HG02852 (cell line): Measurements from ENCODE around the gene ZMYND19.
"Not testable (repeated sequence)": the region's sequence is repeated elsewhere in the genome, so short reads cannot be mapped to it uniquely, and the experiment has no call there.

ENCODE experiments used
- ATAC-seq: cut with Tn5 transposase; IDR thresholded peaks from one replicate; pipeline ENCODE4 v1.9.1; 2021; ENCODE audit warnings: mild to moderate bottlenecking, moderate library complexity; ENCODE audit not compliant: unreplicated experiment

The ZMYND19 gene

DNA sequence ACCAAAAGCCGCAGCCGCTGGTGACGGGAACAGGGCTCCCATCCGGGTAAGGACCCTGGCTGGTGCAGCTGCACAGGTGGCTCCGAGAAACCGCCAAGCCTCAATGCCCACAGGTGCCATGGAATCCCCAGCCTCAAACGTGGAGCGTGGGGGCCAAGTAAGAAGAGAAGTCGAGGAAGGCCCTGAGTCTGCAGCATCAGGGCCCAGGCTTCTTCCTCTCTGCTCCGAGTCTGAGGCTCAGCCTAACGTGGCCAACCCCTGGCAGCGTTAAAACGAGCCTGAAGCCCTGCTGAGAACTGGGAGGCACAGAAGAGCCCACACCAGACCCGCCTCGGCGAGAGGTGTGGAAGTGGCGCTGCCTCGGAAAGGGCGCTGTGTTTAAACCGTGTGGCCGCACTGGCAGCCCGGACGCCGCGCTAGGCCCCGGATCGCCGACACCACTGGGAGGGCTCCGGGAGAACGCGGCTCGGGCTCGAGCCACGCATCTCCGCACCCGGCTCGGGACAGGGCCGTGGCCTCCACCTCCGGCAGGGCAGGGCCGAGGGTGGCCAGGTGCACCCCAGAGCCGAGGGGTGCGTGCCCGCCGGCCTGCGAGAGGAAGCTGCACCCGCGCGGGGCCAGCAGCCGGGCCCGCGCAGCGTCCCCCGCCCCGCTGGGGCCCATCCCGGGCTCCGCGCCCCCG is 730 bp downstream of the ZMYND19 start:
- peak; percentile 8 for ATAC-seq

DNA sequence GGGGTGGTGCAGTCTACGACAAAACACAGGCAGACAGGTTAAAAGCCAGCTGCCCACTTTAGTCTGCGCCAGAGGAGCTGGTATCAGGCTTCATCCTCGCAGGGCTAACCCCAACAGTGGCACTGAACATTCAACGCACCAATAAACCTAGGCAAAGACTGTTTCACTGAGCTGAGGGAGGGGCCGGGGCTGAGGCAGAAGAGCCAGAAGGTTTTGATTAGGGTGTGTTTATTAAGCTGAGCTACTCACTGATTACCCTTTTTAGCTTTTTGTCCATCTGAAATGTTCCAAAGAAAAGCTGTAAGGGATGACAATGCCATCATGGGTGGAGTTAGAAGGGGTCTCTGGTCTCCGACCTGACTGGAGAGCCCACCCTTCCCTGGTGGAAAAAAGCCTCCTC is 1.4 kb downstream of the ZMYND19 start:
- no peak for ATAC-seq

DNA sequence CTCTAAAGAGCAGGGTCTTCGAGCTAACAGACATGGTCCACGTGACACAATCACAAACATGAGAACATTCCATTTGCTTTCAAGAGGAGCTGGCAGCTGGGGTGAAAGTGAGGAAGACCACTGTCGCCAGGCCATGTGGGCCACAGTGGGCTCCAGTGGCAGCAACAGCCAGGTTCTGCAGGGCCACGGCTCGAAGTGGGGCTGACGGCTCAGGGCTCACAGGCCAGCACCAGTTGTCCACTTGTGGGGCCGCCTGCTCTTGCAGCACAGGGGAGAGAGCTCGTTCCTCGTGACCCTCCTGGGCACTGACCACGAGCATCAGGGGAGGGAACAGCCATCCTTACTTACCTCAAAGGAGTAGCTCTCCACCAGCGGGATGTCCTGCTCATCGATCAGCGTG is 2.0 kb downstream of the ZMYND19 start:
- no peak for ATAC-seq

DNA sequence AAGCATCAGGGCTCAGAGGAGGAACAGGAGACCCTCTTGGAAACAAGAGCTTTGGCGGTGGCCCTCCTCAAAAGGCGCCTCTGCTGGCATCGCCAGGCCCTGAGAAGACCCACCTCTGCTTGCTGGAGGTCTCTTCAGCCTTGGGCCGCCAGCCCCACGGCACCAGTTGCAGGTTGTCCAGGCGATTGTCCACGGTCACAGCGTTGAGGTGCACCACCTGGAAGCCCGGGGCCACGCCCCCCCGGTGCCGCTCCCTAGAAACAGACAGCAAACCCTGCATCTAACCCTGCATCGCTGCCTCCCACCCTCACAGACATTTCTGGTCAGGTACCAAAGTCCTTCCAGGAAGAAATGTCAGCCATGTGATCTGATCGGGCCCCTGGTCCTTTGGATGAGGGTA is 3.5 kb downstream of the ZMYND19 start:
- no peak for ATAC-seq

DNA sequence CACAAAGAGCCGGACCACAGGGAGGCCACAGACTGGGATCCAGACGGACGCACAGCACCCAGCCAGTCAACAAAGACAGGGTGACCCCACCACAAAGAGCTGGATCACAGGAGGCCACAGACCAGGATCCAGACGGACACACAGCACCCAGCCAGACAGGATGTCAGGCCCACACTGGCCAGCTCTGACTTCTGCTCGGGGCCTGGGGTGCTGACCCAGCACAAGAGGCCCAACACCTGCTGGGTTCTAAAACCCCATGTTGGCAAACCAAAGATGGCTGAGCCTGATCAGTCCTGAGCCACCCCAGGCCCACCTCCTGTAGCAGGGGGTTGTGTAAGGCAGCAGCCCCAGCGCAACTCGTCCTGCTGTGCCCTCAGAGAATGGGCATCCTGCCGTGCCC is 6.4 kb downstream of the ZMYND19 start:
- no peak for ATAC-seq

DNA sequence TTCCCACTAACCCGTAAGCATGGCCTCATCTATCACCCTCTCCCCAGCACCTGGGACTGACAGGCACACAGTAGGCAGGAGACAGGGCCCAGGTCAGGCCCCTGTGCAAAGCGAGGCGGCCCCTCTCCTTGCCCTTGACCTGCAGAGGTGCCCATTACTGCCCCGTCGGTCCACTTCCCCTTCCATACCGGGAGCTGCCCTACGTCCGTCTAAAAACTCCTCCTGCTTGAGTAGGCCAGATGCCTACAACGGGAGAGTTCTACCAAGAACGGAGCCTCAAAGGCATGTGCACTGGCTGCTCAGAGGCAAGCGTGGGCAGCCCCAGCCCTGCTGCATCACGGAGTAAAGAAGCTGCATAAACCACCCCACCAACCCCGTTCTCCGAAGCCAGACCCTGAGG is 7.0 kb downstream of the ZMYND19 start:
- ATAC-seq, result no peak

DNA sequence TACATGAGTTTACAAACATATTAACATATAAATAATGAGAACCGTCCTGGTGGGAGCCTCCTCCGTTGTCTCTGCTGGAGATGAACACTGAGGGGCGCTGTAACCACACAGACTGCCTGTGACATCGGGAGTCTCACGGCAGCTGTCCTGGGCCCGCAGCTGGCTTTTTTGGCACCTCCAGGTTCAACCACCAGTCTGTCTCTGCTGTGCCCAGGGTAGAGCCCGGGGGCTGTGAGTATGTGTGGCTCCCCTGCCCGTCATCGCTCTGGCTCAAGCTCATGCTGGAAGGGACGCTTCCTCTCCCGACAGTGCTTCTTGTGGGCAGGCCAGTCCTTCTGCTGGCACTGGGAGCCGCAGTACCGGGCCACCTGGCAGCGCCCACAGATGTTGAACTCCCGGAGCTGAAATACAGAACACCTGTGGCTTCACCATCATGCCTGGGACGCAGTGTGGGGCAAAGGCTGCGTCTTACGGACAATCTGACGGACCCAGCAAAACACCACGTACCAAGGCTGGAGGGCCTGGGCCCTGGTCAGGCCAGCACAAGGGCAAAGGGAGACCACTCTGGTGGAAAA is 7.9 kb downstream of the ZMYND19 start:
- ATAC-seq, result no peak

DNA sequence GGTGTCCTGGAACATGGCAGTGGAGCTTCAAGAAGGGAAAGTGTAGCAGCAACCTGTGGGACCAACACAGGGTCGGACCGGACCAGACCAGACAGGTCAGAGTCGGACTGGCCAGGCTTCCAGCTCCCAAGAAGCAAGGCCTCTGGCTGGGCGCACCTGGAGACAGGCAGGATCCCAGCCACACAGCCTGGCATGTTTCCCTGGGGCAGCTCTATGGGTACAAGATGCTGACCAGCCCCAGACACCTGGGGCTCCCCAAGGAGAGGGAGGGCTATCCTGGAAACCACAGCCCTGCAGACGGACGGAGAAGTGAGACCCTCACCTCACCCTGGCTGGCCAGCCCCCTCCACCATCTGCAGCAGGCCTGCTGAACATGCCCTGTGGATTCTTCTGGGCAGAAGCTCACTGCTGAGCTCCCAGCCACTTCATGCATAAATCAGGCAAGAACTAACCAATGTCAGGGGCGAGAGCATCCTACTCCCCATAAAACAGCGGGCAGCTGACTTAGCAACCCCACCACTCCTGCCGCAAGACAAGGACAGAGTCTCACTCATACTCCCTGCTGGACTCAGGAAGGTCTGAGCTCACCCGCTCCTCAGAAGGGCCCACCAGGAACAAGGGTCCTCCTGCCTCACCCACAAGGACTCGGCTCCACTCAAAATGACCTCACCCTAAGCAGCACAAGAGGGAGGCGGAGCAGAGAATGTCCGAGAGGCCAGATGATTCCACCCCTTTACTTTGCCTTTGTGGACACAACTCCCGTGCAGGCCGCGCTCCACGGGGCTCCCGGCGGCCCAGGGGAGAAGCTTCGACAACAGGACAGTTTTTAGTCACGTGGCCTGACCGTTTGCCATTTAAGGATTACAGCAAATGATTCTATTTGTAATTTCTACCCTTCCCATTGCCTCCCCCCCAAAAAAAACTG is 8.7 kb downstream of the ZMYND19 start:
- ATAC-seq, result no peak

DNA sequence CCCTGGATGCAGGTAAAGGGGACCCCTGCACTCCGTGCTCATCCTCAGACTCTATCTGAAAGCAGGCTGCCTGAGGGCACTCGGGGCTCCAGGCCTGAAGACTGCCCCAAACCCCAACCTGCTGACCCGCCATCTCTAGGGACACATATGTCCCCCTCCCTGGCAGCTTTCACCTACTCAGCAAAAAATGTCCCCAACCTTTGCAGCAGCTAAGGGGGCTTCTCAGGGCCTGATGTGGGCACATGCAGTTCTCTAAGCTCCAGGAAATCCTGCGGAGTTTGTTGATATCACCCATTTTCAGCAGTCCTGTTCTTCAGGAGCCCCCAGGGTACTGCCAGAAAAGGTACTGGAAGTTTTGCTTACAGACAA is 9.4 kb downstream of the ZMYND19 start:
- no peak for ATAC-seq

DNA sequence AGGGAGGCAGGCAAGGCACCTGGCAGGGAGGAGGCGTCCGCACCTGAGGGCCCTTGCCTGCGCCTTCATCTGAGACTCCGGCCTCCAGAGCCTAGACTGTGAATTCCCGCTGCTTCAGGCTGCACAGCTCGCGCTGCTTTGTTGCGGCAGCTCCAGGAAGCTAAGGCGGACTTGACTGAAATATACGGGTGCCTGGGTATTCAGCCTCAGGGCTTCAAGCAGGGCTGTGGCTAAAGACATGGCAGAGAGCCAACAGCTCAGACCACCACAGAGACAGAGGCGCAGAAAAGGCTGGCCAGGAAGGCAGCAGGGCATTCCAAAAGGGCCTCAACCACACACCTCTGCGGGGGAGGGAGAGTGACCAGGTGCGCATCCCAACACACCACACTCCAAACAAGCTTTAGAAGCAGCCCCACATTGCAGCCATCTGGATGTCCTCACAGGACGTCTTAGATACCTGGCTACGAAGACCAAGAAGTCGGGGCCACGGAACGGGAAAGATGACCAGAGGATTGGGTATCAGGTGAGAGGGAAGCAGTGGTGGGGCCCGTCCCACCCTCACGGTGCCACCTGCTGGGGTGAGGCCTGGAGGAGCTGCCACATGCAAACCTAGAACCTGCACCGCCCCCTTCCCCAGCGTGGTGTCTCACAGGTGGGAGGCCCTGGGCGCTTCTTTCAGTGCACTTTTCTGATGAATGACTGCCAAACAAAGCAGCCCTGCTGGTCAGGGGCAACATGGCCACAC is 9.9 kb downstream of the ZMYND19 start:
- ATAC-seq, result no peak

DNA sequence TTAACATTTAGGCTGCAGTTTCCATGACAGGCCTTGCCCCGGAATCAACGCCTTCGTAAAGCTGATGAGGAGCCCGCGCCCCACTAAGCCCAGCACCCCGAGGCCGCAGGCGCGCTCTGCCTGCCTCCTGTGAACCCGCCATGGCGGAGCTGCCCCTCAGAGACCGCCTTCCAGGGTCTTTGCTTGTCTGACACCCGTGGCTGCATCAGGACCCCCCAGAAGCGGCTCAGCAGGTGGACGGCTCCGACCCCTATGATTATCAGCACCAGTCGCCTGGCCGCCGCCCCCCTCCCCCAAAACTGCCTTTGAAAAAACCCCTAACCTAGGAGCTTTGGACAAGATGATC is 11.1 kb downstream of the ZMYND19 start:
- ATAC-seq, result no peak

DNA sequence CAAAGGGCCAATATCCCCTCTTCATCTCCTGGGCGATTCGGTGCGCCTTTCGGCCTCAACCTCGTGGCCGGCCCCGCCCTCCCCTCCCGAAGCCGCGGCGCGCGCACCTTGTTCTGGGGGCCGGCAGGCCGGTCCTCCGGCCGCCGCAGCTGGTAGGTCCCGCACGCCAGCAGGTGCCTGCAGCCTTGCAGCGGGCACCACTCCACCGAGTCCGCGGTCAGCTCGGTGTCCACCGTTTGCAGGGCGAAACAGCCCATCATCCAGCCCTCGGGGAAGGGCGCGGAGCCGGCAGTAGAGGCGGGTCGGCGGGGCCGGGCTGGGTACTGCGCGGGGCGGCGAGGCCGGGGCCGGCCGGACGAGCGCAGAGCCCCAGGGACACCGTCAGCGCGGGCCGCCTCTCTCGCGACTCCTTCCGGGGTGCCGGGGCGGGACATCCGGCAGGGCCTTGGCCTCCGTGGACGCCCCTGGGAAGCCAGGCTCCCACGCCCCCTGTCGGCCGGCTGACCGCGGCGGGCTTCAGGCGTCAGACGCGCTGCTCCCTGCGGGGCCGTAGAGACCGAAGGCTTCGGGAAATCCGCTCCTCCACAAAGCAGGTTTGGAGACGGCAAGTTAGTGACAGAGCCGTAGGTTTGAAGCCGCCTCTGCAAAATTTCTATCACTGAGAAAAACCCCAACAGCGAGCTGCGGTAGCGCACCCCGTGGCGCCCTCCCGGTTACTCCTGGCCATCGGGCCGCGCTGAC is 11.6 kb downstream of the ZMYND19 start, which contains the start of gene DPH7:
Gene DPH7, minus strand, starts transcription at position 408 of the 741 bp plus-strand sequence. Its CDS starts 148 bp downstream, at position 260.
- ATAC-seq, result peak; percentile 93

DNA sequence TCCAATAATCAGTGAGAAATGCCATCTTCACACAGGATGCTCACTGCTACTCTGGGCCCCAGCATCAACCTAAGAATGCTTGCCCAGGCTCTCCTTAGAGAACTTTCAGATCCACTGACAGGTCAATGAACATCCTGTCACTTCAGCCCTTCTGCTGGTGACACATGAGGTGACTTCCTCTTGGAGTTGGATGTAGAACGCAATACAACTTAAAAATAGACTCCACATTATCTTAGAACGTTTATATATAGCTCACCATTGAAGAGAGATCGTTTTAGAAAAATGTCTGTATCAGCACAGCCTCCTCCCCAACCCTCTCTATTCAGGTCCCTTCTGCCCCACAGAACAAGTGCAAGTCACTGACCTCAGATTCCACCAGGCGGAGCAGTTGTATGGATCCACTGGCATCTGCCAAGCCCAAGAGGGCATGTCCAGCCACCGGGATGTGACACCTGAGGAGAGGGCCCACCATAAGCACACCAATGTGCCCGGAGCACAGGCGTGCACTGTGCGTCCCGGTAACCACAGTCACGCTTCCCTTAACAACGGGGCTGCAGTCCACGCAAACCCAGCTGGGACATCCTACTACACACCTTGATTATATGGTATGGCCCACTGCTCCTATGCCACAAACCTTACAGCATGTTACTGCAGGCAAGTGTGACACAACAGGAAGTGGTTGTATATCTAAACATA is 14.4 kb downstream of the ZMYND19 start:
- ATAC-seq, result no peak

DNA sequence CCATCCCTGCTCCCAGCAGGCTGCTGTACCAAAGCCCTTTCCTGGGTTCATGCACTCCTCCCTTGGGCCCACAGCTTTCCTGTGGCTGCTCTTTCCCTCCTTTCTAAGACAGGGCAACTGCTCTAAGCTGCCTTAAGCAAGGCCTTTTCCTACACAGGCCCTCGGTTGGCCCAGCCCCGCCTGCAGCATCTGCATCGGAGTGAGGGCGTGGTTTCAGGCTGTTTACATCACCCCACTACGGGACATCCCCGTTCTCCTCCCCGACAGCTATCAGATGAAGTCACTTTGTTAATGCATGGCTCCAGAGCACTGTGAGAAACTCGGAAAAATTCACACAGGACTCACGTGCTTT is 15.0 kb downstream of the ZMYND19 start:
- ATAC-seq, result no peak

DNA sequence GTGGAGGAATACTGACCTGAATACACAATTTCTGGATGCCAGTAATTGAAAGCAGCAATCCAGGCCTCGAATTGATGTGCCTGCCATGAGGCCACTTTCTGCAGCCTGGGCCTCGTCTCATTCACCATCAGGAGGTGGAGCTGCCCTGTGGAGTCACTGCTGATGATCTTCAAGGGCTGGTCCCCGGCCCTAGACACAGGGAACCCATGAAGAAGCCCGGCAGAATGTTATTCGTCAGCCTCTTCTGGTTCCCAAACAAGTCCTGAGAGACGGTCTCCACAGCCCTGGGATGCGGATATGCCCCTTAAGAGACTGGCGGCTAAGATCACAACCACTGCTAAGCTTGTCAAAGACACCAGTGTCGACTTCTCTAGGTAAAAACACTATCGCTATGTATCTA is 16.1 kb downstream of the ZMYND19 start:
- ATAC-seq, result no peak

DNA sequence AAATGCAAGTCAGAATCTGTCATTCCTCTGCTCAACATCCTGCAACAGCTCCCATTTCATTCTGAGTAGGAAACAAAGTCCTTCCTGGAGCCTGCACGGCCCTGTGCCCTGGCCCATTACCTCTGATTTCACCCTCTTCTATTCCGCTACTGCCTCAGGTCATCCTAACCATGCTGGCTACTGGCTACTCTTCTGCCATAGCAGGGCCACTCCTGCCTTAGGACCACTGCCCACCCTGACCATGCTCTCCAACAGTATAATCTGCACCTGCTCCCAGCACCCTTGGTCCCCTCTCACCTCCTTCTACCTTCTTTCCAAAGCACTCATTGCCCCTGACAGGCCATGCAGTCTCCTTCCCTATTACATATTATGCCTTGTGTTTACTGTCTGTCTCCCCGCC is 19.7 kb downstream of the ZMYND19 start:
- no peak for ATAC-seq

DNA sequence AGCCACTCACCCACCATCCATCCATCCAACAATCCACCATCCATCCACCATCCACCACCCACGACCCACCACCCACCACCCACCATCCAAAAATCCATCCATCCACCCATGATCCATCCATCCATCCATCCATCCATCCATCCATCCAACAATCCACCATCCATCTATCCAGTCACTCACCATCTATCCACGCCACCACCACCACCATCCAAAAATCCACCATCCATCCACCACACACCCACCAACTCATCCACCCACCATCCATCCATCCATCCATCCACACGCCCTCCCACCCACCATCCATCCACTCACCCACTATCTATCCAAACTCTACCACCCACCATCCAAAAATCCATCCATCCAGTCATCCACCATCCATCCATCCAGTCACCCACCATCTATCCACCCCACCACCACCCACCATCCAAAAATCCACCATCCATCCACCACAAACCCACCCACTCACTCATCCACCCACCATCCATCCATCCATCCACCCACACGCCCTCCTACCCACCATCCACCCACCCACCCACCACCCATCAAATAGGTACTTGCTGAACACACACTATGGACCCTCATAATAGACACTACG is 20.6 kb downstream of the ZMYND19 start:
- no peak for ATAC-seq

DNA sequence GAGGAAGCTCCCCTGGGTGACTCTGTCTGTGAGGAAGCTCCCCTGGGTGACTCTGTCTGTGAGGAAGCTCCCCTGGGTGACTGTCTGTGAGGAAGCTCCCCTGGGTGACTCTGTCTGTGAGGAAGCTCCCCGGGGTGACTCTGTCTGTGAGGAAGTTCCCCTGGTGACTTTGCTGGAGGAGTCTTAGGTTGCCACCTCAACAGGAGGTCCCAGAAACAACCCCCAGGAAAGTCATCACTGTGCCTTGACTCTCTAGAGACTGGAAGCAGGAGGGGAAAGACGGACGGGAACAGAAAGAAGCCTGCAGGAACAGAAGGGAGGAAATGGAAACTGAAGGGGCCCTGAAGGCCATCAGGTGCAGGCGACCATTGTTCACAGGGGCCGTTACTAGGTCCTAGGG is 21.9 kb downstream of the ZMYND19 start:
- ATAC-seq, result not testable (repeated sequence)

DNA sequence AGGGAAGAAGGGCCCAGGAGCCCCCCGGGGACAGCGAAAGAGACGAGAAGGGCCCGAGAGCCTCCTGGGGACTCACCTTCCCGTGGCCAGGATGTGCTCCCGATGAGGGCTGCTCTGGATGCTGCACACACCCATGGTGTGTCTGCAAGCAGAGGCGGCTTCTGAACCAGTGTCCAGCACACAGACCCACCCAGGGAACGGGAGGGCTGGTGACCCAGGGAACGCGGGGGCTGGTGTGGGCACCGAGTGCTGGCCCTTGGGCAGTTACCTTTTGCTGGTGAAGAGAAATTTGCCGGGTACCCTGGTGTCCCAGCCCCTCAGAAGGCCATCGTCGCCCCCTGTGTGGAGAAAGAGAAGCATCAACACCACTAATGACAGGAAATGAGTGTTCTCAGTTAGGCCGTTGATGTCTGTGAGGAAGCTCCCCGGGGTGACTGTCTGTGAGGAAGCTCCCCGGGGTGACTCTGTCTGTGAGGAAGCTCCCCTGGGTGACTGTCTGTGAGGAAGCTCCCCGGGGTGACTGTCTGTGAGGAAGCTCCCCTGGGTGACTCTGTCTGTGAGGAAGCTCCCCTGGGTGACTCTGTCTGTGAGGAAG is 25.4 kb downstream of the ZMYND19 start:
- no peak for ATAC-seq
